ENCODE data around the gene MED16. TPM values are rescaled to one million over a fixed set of nuclear protein-coding genes. Genes with fewer than 3 reads are reported as not detected.

The MED16 gene
- total RNA-seq, 1 experiment from 2014 or later = 83.1 TPM

DNA sequence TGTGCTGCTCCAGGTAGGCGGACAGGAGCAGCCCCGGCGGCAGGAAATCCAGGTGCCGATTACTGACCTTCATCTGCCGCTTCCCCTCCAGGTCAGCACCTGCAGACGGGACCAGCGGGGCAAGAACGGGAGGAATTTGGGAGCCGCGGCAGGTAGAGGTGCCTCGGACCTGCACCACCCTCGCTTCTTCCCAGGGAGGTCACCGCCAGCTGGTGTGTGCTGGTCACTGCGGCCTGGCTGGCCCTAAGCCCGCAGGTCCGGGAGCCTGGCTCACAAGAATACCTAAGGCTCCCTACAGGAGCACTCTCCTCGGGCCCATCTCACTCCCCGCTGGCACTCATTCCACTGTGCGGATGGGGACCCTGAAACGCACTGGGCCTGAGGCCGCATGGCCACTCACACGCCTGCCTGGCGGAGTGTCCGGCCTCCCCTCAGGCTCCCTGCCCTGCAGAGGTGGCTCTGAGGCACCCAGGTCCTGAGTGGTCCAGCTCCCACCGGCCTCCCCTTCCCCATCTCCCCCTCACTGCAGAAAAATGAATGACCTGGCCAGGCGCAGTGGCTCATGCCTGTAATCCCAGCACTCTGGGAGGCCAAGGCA is 4.6 kb upstream of the MED16 start:
- Histone ChIP-seq H2BK5ac (ENCODE audit: insufficient read length, low read length) (no peak overlapping the region), H3K23ac (ENCODE audit: insufficient read length, low read depth, low read length) (no peak overlapping the region), H3K56ac (ENCODE audit: insufficient read length, low read depth, low read length) (no peak overlapping the region), H3K18ac (ENCODE audit: insufficient read length, low read depth, low read length) (no peak overlapping the region), H4K20me1 (ENCODE audit: control insufficient read depth, insufficient read depth, insufficient read length) (no peaks in the 10 kb centered on the region), H3K9me3 (ENCODE audit: control insufficient read depth, low read depth, low read length) (no peaks in the 10 kb centered on the region), H2BK12ac (ENCODE audit: insufficient read length, low read depth, low read length) (no peak overlapping the region), H2BK120ac (ENCODE audit: low read depth, low read length, poor library complexity, severe bottlenecking) (no peak overlapping the region), H3K4ac (ENCODE audit: low read depth, low read length) (no peak overlapping the region), H3K79me2 (ENCODE audit: insufficient read depth, low read length) (no peaks in the 10 kb centered on the region; the same call in 1 of the 2 replicates), H3K27me3 (ENCODE audit: insufficient read depth, low read length) (no peaks in the 10 kb centered on the region), H3K79me1 (ENCODE audit: insufficient read depth, low read depth, low read length, poor library complexity, severe bottlenecking) (no peaks in the 10 kb centered on the region), H4K5ac (ENCODE audit: insufficient read length, low read depth, low read length) (no peak overlapping the region), H4K91ac (ENCODE audit: insufficient read length, low read depth, low read length) (no peak overlapping the region), H3K4me2 (ENCODE audit: insufficient read depth, insufficient read length, low read length) (no peak overlapping the region), H2BK20ac (ENCODE audit: low read depth, low read length, poor library complexity, severe bottlenecking) (no peak overlapping the region), H3T11ph (ENCODE audit: low read length) (no peak overlapping the region), H3K23me2 (ENCODE audit: insufficient read length, low read depth, low read length, poor library complexity, severe bottlenecking) (no peaks in the 10 kb centered on the region), H2AK5ac (ENCODE audit: insufficient read length, low read length) (no peak overlapping the region), H4K8ac (replicated peaks; ENCODE audit: insufficient read length, low read depth, low read length) (no peak overlapping the region), H2AFZ (ENCODE audit: low read length) (no peak overlapping the region), H3K27ac (ENCODE audit: insufficient read length, low read depth, low read length) (no peak overlapping the region), H3K9ac (ENCODE audit: extremely low read depth, insufficient read length, low read length) (no peak overlapping the region), H3K14ac (ENCODE audit: insufficient read depth, low read length) (no peak overlapping the region), H2BK15ac (ENCODE audit: low read depth, low read length) (no peak overlapping the region), H3K4me1 (ENCODE audit: insufficient read depth, low read length) (no peaks in the 10 kb centered on the region; the same call in 1 of the 2 replicates)
- Mint-ChIP-seq H3K4me1 (peaks cover 6 to 22% of the 10 kb centered on the region in 2 experiments), H3K4me3 (no peak overlapping the region), H3K27ac (peak overlapping the region in 1 of 3 experiments; percentile 49; a peak in 2 of 7 replicates), H3K36me3 (ENCODE audit: insufficient read depth in 1 of 3, low read depth in 3 of 3) (peaks cover 2 to 23% (median 22%) of the 10 kb centered on the region in 3 experiments; a peak in 6 of 7 replicates), H3K27me3 (ENCODE audit: low read depth) (peaks cover 4% of the 10 kb centered on the region; the same call in 1 of the 2 replicates), H3K9me3 (no peaks in the 10 kb centered on the region; a peak in 1 of 5 replicates)
- TF ChIP-seq, protein P1, sequence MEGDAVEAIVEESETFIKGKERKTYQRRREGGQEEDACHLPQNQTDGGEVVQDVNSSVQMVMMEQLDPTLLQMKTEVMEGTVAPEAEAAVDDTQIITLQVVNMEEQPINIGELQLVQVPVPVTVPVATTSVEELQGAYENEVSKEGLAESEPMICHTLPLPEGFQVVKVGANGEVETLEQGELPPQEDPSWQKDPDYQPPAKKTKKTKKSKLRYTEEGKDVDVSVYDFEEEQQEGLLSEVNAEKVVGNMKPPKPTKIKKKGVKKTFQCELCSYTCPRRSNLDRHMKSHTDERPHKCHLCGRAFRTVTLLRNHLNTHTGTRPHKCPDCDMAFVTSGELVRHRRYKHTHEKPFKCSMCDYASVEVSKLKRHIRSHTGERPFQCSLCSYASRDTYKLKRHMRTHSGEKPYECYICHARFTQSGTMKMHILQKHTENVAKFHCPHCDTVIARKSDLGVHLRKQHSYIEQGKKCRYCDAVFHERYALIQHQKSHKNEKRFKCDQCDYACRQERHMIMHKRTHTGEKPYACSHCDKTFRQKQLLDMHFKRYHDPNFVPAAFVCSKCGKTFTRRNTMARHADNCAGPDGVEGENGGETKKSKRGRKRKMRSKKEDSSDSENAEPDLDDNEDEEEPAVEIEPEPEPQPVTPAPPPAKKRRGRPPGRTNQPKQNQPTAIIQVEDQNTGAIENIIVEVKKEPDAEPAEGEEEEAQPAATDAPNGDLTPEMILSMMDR (conservative IDR thresholded peaks at IDR 0.05) = peak; percentile 47
- DNase-seq = peak; percentile 71
- WGBS (ENCODE audit: extremely low coverage, insufficient read length, low lambda C conversion rate) = no CpG with 5 or more reads among the region's 26 CpGs

Data from H9 (cell line).